HepG2 (cell line): ENCODE measurements around the gene INO80E. TPM values are rescaled to one million over a fixed set of nuclear protein-coding genes. Genes with fewer than 3 reads are reported as not detected.

Source experiments
- ATAC-seq: fragments of 200-7000 bp; cut with Tn5 transposase; 3 replicates; pipeline ENCODE4 v1.9.1; 2020; ENCODE audit warnings: mild to moderate bottlenecking, moderate library complexity
- BruUV-seq: library from RNA; stranded (reverse); fragments of 400-500 nt; replicated peaks from 2 replicates; lab custom pipeline; 2021; lab: Mats Ljungman, UMichigan
- CTCF ChIA-PET: fragments of 300-600 bp; formaldehyde crosslinking; extraction: SDS; loops from one replicate; lab custom pipeline; 2021; ENCODE audit warnings: low total read pairs, inconsistent platforms, low intra/inter-chr PET ratio; lab: Yijun Ruan, JAX
- POLR2A ChIA-PET: fragments of 350-600 bp; sonication (Branson Sonifier 250); formaldehyde crosslinking; loops from one replicate; lab custom pipeline; 2020; ENCODE audit warnings: antibody characterized with exemption, inconsistent platforms; lab: Yijun Ruan, JAX
- DNase-seq: peaks from one replicate; pipeline ENCODE4 v3.0.0-alpha.2; 2015; ENCODE audit warnings: low spot score
- FAIRE-seq: peaks from 3 replicates; lab custom pipeline; 2011; peaks lifted over from hg19 to GRCh38; lab: Jason Lieb, UNC
- H2AFZ ChIP-seq: one replicate; pipeline ENCODE4 v1.6.1; 2011; ENCODE audit warnings: low read length, inconsistent platforms
- H3K27ac ChIP-seq: fragments of 300-600 bp; 3 replicates; pipeline ENCODE4 v1.8.0; 2011; ENCODE audit warnings: mixed run types, mild to moderate bottlenecking, mixed read lengths, low read length, inconsistent platforms; ENCODE audit not compliant: insufficient read depth; ENCODE audit errors: extremely low read length
- H3K27me3 ChIP-seq, 2 experiments: fragments of 200-600 bp in 1 of 2; 2 replicates in 1 of 2; 3 replicates in 1 of 2; pipeline versions ENCODE4 v1.6.0 to v1.8.0; 2011; ENCODE audit warnings: low read length in 2 of 2, mild to moderate bottlenecking in 2 of 2, moderate library complexity in 2 of 2, inconsistent platforms in 1 of 2; ENCODE audit not compliant: insufficient read depth in 2 of 2, control insufficient read depth in 1 of 2
- H3K36me3 ChIP-seq, 2 experiments: fragments of 200-600 bp in 1 of 2; replicated peaks in 1 of 2; 2 replicates in 1 of 2; 3 replicates in 1 of 2; pipeline versions ENCODE4 v1.5.1 to v1.8.0; 2011; ENCODE audit warnings: low read length in 2 of 2, inconsistent platforms in 1 of 2; ENCODE audit not compliant: insufficient read depth in 2 of 2, control insufficient read depth in 1 of 2
- H3K4me1 ChIP-seq: 2 replicates; pipeline ENCODE4 v1.5.1; 2012; ENCODE audit warnings: low read length, inconsistent platforms; ENCODE audit not compliant: insufficient read depth
- H3K4me2 ChIP-seq: 2 replicates; pipeline ENCODE4 v1.6.0; 2011; ENCODE audit warnings: low read depth, low read length, inconsistent platforms
- H3K4me3 ChIP-seq, 3 experiments: fragments of 200-600 bp in 1 of 3; sonication (generic), shearing (Covaris generic) in 1 of 3; replicated peaks in 1 of 3; 2 replicates each; pipeline ENCODE4 v1.5.1; 2011 to 2016; ENCODE audit warnings: low read length in 3 of 3, inconsistent platforms in 2 of 3, low read depth in 2 of 3, mild to moderate bottlenecking in 2 of 3, control low read depth in 1 of 3, mixed read lengths in 1 of 3; ENCODE audit not compliant: insufficient read depth in 1 of 3
- H3K79me2 ChIP-seq: one replicate; pipeline ENCODE4 v1.6.1; 2011; ENCODE audit warnings: low read length, inconsistent platforms; ENCODE audit not compliant: insufficient read depth
- H3K9ac ChIP-seq: 2 replicates; pipeline ENCODE4 v1.6.0; 2011; ENCODE audit warnings: mild to moderate bottlenecking, low read depth, low read length, inconsistent platforms; ENCODE audit not compliant: insufficient read depth
- H3K9me3 ChIP-seq: 2 replicates; pipeline ENCODE4 v1.5.1; 2012; ENCODE audit warnings: mild to moderate bottlenecking, low read length
- H4K20me1 ChIP-seq: 2 replicates; pipeline ENCODE4 v1.6.0; 2011; ENCODE audit warnings: inconsistent platforms, mild to moderate bottlenecking, low read length, moderate library complexity; ENCODE audit not compliant: insufficient read depth
- GFI1 ChIP-seq: sonication (generic); formaldehyde crosslinking; IDR thresholded peaks from 2 replicates; pipeline ENCODE4 v1.5.0; 2020; ENCODE audit warnings: missing genetic modification reagents, mild to moderate bottlenecking, borderline replicate concordance
- HES4 ChIP-seq: sonication (generic); formaldehyde crosslinking; IDR thresholded peaks from 2 replicates; pipeline ENCODE4 v1.9.0; 2021; ENCODE audit warnings: mild to moderate bottlenecking, missing genetic modification reagents, borderline replicate concordance
- KDM1A ChIP-seq: IDR thresholded peaks from 2 replicates; pipeline ENCODE4 v1.6.1; 2016; ENCODE audit warnings: missing compliant biosample characterization
- MYC ChIP-seq: sonication (generic); formaldehyde crosslinking; IDR thresholded peaks from 2 replicates; pipeline ENCODE4 v1.9.0; 2021; ENCODE audit warnings: missing genetic modification reagents, borderline replicate concordance
- NR2F1 ChIP-seq, 2 experiments: fragments of 450-650 bp in 1 of 2; formaldehyde crosslinking in 1 of 2; IDR thresholded peaks; 2 replicates each; pipeline versions ENCODE4 v1.5.0 to v1.6.1; 2016 to 2020; ENCODE audit warnings: mild to moderate bottlenecking in 1 of 2, missing compliant biosample characterization in 1 of 2, missing genetic modification reagents in 1 of 2, moderate library complexity in 1 of 2
- POLR2AphosphoS2 ChIP-seq: IDR thresholded peaks from 2 replicates; pipeline ENCODE4 v1.6.1; 2011; ENCODE audit warnings: low read depth, low read length, improper control_type of control experiment
- XRCC5 ChIP-seq: fragments of 200-400 bp; formaldehyde crosslinking; optimal IDR thresholded peaks from 2 replicates; pipeline ENCODE3; 2017; ENCODE audit warnings: mild to moderate bottlenecking, low read length
- ZBED4 ChIP-seq: sonication (generic); formaldehyde crosslinking; IDR thresholded peaks from 2 replicates; pipeline ENCODE4 v1.4.0; 2020; ENCODE audit warnings: missing genetic modification reagents, borderline replicate concordance
- ZBTB7A ChIP-seq: sonication (generic); formaldehyde crosslinking; IDR thresholded peaks from 2 replicates; pipeline ENCODE4 v1.8.0; 2022; ENCODE audit warnings: mild to moderate bottlenecking, missing genetic modification reagents
- ZNF136 ChIP-seq: sonication (generic); formaldehyde crosslinking; IDR thresholded peaks from 2 replicates; pipeline ENCODE4 v1.8.1; 2022; ENCODE audit warnings: low read depth, mild to moderate bottlenecking, moderate library complexity, missing genetic modification reagents
- ZNF24 ChIP-seq: fragments of 450-650 bp; IDR thresholded peaks from 2 replicates; pipeline ENCODE4 v1.6.1; 2017; ENCODE audit warnings: antibody characterized with exemption, mild to moderate bottlenecking
- ZNF598 ChIP-seq: sonication (generic); formaldehyde crosslinking; IDR thresholded peaks from 2 replicates; pipeline ENCODE4 v1.5.1; 2020; ENCODE audit warnings: mild to moderate bottlenecking, missing genetic modification reagents, borderline replicate concordance
- ZNF747 ChIP-seq: sonication (generic); formaldehyde crosslinking; IDR thresholded peaks from 2 replicates; pipeline ENCODE4 v1.8.1; 2023; ENCODE audit warnings: missing genetic modification reagents, mild to moderate bottlenecking, borderline replicate concordance
- ZNF768 ChIP-seq: sonication (generic); formaldehyde crosslinking; IDR thresholded peaks from 2 replicates; pipeline ENCODE4 v1.4.0; 2020; ENCODE audit warnings: missing genetic modification reagents
- WGBS: methylation state at CpG from one replicate; pipeline ENCODE4 v1.1.6; 2017; ENCODE audit warnings: low lambda C conversion rate; 5-methylcytosine and 5-hydroxymethylcytosine counted together
- in situ Hi-C: cut with HindIII; loops from 2 replicates; pipeline ENCODE4 v1.10.0; 2017; ENCODE audit warnings: low pct_unique_long_range_greater_than_20kb; ENCODE audit not compliant: extremely low pct_ligation_motif_present
- intact Hi-C: fragments of 100-400 bp; cut with micrococcal nuclease; formaldehyde crosslinking; loops from one replicate; pipeline ENCODE4 v1.10.0; 2022; ENCODE audit not compliant: unreplicated experiment
- polyA plus RNA-seq, 8 experiments: library from polyadenylated mRNA; depleted of rRNA in 3 of 8; stranded (reverse) in 7 of 8; unstranded in 1 of 8; fragments of >200 nt; fragmentation: Illumina TruSeq in 4 of 8; extraction: Trizol in 4 of 8; gene quantifications; 2 replicates each; pipeline versions ENCODE4 v1.2.1 to v1.2.3, GENCODE V29; 2011 to 2016; ENCODE audit warnings: low read depth in 4 of 8, missing spikeins in 1 of 8, mixed read lengths in 1 of 8; ENCODE audit not compliant: insufficient read depth in 1 of 8
- total RNA-seq, 5 experiments: library from RNA; depleted of rRNA; stranded (reverse); fragments of >200 nt; fragmentation: Illumina TruSeq; extraction: Trizol; gene quantifications; 2 replicates each; pipeline ENCODE4 v1.2.3, GENCODE V29; 2016; ENCODE audit warnings: low read depth in 1 of 5
- TF ChIP-seq, protein P1 (sequence below): sonication (generic); formaldehyde crosslinking; IDR thresholded peaks from 2 replicates; pipeline ENCODE4 v1.9.0; 2022; ENCODE audit warnings: missing genetic modification reagents, mild to moderate bottlenecking, borderline replicate concordance

The INO80E gene
- total and polyA plus RNA-seq, 2 of the 13 experiments (the other 11 are each of a cell fraction or from before 2014, with no cell fraction given), result 25.8 to 45.6 TPM

GRCh38 chr16:30054959-30055553 is 59.0 kb downstream of the INO80E start:
- no peak overlapping the region for H3K27ac ChIP-seq
- H3K4me3 ChIP-seq, result no peak overlapping the region; a peak in 1 of 6 replicates
- in situ Hi-C loops, result no loop called here
- H2AFZ ChIP-seq, result no peak overlapping the region
- peaks cover 26% of the 10 kb centered on the region for H3K4me1 ChIP-seq
- FAIRE-seq (no peak), ATAC-seq (peak; percentile 93), DNase-seq (peak; percentile 62)
- H4K20me1 ChIP-seq, result no peaks in the 10 kb centered on the region
- no peaks in the 10 kb centered on the region for H3K36me3 ChIP-seq
- ChIA-PET CTCF (interaction anchor here (1.6 kb wide), 2 partner anchors 13 to 23 kb away, joined by 4 to 6 read pairs; partner anchors contain the start of gene TLCD3B), POLR2A (interaction anchor here (0.6 to 5.6 kb wide), 3 partner anchors 10 to 376 kb away, joined by 3 to 66 read pairs (median 5); partner anchors contain the start of genes ALDOA and QPRT)
- no peaks in the 10 kb centered on the region for H3K79me2 ChIP-seq
- intact Hi-C loops, result no loop called here
- H3K9me3 ChIP-seq, result no peaks in the 10 kb centered on the region
- peak overlapping the region; percentile 17; the same call in 1 of the 2 replicates for H3K9ac ChIP-seq
- 22% methylated on average over 10 of the region's 10 CpGs for WGBS
- H3K4me2 ChIP-seq, result peak overlapping the region; percentile 44
- H3K27me3 ChIP-seq, result peaks cover 0 to 7% of the 10 kb centered on the region in 2 experiments; a peak in 1 of 5 replicates
- BruUV-seq, result no TSS peak
- peak; percentile 48; the same call in 1 of the 2 replicates for TF ChIP-seq MYC
- 0 out of 2 replicates have a peak, but pooled peaks have one; percentile 47 for TF ChIP-seq HES4 (CRISPR knock-in tag)
- no peak for TF ChIP-seq ZNF747 (CRISPR knock-in tag)
- no peak for TF ChIP-seq KDM1A (CRISPR knock-in tag)
- 0 out of 2 replicates have a peak, but pooled peaks have one; percentile 44 for TF ChIP-seq ZNF136 (CRISPR knock-in tag)
- TF ChIP-seq ZNF598 (CRISPR knock-in tag), result 0 out of 2 replicates have a peak, but pooled peaks have one; percentile 32
- peak; percentile 96 for TF ChIP-seq XRCC5
- TF ChIP-seq ZBTB7A (CRISPR knock-in tag), result 0 out of 2 replicates have a peak, but pooled peaks have one; percentile 37
- peak; percentile 31 to 71; a peak in 3 of 4 replicates for TF ChIP-seq NR2F1 (CRISPR knock-in tag; IDR thresholded peaks at IDR 0.05)
- TF ChIP-seq, protein P1, sequence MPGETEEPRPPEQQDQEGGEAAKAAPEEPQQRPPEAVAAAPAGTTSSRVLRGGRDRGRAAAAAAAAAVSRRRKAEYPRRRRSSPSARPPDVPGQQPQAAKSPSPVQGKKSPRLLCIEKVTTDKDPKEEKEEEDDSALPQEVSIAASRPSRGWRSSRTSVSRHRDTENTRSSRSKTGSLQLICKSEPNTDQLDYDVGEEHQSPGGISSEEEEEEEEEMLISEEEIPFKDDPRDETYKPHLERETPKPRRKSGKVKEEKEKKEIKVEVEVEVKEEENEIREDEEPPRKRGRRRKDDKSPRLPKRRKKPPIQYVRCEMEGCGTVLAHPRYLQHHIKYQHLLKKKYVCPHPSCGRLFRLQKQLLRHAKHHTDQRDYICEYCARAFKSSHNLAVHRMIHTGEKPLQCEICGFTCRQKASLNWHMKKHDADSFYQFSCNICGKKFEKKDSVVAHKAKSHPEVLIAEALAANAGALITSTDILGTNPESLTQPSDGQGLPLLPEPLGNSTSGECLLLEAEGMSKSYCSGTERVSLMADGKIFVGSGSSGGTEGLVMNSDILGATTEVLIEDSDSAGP (CRISPR knock-in tag), result peak; percentile 74
- no peak for TF ChIP-seq ZNF768
- no peak for TF ChIP-seq POLR2AphosphoS2
- no peak for TF ChIP-seq ZNF24
- no peak for TF ChIP-seq GFI1 (CRISPR knock-in tag)
- TF ChIP-seq ZBED4 (CRISPR knock-in tag), result peak; percentile 76; the same call in 1 of the 2 replicates
